Gastrocnemius medialis (tissue), 4 donors: ENCODE measurements around the gene CXCL5. TPM values are rescaled to one million over a fixed set of nuclear protein-coding genes. Genes with fewer than 3 reads are reported as not detected.

Source experiments
- ATAC-seq, 2 donors: fragments of 150-250 bp; one replicate each; pipeline ENCODE4 v1.9.1; 2016
- DNase-seq, 2 donors: peaks; one replicate each; pipeline ENCODE4 v3.0.0-alpha.2; 2019
- H3K27ac ChIP-seq, 4 donors: fragments of 200-600 bp; sonication (generic); 1 replicate in 1 of 4; 2 replicates in 3 of 4; pipeline ENCODE4 v1.5.1; 2016 to 2018; ENCODE audit warnings: mild to moderate bottlenecking in 2 of 4, moderate library complexity in 1 of 4
- H3K27me3 ChIP-seq, 3 donors: fragments of 200-600 bp; sonication (generic) in 2 of 3; 1 replicate in 1 of 3; 2 replicates in 2 of 3; pipeline versions ENCODE4 v1.5.1 to v1.6.0; 2016 to 2019; ENCODE audit warnings: mild to moderate bottlenecking in 1 of 3, moderate library complexity in 1 of 3
- H3K36me3 ChIP-seq, 2 donors: fragments of 200-600 bp; sonication (generic) in 1 of 2; one replicate each; pipeline ENCODE4 v1.5.1; 2017 to 2018
- H3K4me1 ChIP-seq, 2 donors: fragments of 200-600 bp; sonication (generic) in 1 of 2; one replicate each; pipeline ENCODE4 v1.5.1; 2016 to 2017; ENCODE audit warnings: mild to moderate bottlenecking in 2 of 2
- H3K4me3 ChIP-seq, 4 donors: fragments of 200-600 bp; sonication (generic) in 3 of 4; 1 replicate in 1 of 4; 2 replicates in 3 of 4; pipeline ENCODE4 v1.5.1; 2016 to 2019; ENCODE audit warnings: mild to moderate bottlenecking in 2 of 4
- H3K9me3 ChIP-seq, 3 donors: fragments of 200-600 bp; sonication (generic) in 2 of 3; 1 replicate in 1 of 3; 2 replicates in 2 of 3; pipeline ENCODE4 v1.5.1; 2016 to 2019
- CTCF ChIP-seq, 5 experiments: fragments of 450-650 bp in 3 of 5; fragments of 200-600 bp in 2 of 5; sonication (generic) in 2 of 5; IDR thresholded peaks in 4 of 5; conservative IDR thresholded peaks in 1 of 5; 1 replicate in 4 of 5; 2 replicates in 1 of 5; pipeline ENCODE4 v1.5.1; 2016 to 2019; ENCODE audit warnings: antibody characterized with exemption in 5 of 5, mild to moderate bottlenecking in 3 of 5, moderate library complexity in 3 of 5
- POLR2A ChIP-seq, 2 donors: fragments of 450-650 bp; IDR thresholded peaks; one replicate each; pipeline ENCODE4 v1.6.1; 2017; ENCODE audit warnings: antibody characterized with exemption in 2 of 2, mild to moderate bottlenecking in 2 of 2, moderate library complexity in 2 of 2
- in situ Hi-C, 4 donors: fragments of 200-750 bp; cut with MboI; loops; one replicate each; pipeline versions ENCODE4 v1.15.0 to v1.8.0; 2017; ENCODE audit warnings: low sequenced_read_pairs in 4 of 4
- intact Hi-C: fragments of 100-400 bp; cut with DNase I; formaldehyde crosslinking; loops from one replicate; pipeline ENCODE4 v1.15.1; 2023; ENCODE audit warnings: low total_unique reads
- total RNA-seq, 4 donors: library from RNA; depleted of rRNA; stranded (reverse); fragments of >200 nt; gene quantifications; one replicate each; pipeline versions ENCODE4 v1.1.0 to v1.2.3, GENCODE V29; 2016

CXCL5 gene
- total RNA-seq, 4 donors from 2014 or later = 0.18 TPM; not detected in 3

GRCh38 chr4:74032064-74032463, 33.6 kb upstream of the CXCL5 start:
- no peak for ATAC-seq

GRCh38 chr4:74031576-74031975, 33.1 kb upstream of the CXCL5 start:
- DNase-seq (no peak), ATAC-seq (no peak)
- in situ Hi-C loops = no loop called here
- intact Hi-C loops = loop anchor here (10.0 kb wide), 1 partner anchor 367 kb away; no protein-coding TSS in a partner anchor
- peaks cover 0 to 7% (median 0%) of the 10 kb centered on the region in 3 donors for H3K27me3 ChIP-seq
- H3K36me3 ChIP-seq = no peaks in the 10 kb centered on the region
- no peaks in the 10 kb centered on the region for H3K9me3 ChIP-seq
- TF ChIP-seq CTCF (IDR thresholded peaks at IDR 0.05 in 4 of 5, conservative IDR thresholded peaks at IDR 0.05 in 1 of 5) = no peak
- no peak for TF ChIP-seq POLR2A (IDR thresholded peaks at IDR 0.05)
- H3K27ac ChIP-seq = no peak overlapping the region
- H3K4me1 ChIP-seq = no peaks in the 10 kb centered on the region
- H3K4me3 ChIP-seq = no peak overlapping the region

More at GRCh38 chr4:74032064-74032463, 33.6 kb upstream of the CXCL5 start:
- DNase-seq = no peak
- in situ Hi-C loops = no loop called here
- H3K9me3 ChIP-seq = no peaks in the 10 kb centered on the region
- no peaks in the 10 kb centered on the region for H3K4me1 ChIP-seq
- no peak for TF ChIP-seq CTCF (IDR thresholded peaks at IDR 0.05 in 4 of 5, conservative IDR thresholded peaks at IDR 0.05 in 1 of 5)
- TF ChIP-seq POLR2A (IDR thresholded peaks at IDR 0.05) = no peak
- no peak overlapping the region for H3K27ac ChIP-seq
- H3K27me3 ChIP-seq = peaks cover 0 to 7% (median 0%) of the 10 kb centered on the region in 3 donors
- H3K36me3 ChIP-seq = no peaks in the 10 kb centered on the region
- H3K4me3 ChIP-seq = no peak overlapping the region
- intact Hi-C loops = loop anchor here (10.0 kb wide), 1 partner anchor 367 kb away; no protein-coding TSS in a partner anchor

- no peak for TF ChIP-seq POLR2A (IDR thresholded peaks at IDR 0.05)
- DNase-seq (no peak), ATAC-seq (no peak)
- Histone ChIP-seq H3K4me3 (no peak overlapping the region), H3K27ac (no peak overlapping the region), H3K9me3 (no peaks in the 10 kb centered on the region), H3K4me1 (no peaks in the 10 kb centered on the region), H3K27me3 (no peaks in the 10 kb centered on the region), H3K36me3 (no peaks in the 10 kb centered on the region)
- in situ Hi-C loops (no loop called here), intact Hi-C loops (loop anchor here (10.0 kb wide), 1 partner anchor 365 kb away; no protein-coding TSS in a partner anchor)
Observed at GRCh38 chr4:74030285-74030684, 31.8 kb upstream of the CXCL5 start.

- no peak for ATAC-seq
- no peak overlapping the region for H3K27ac ChIP-seq
- no peaks in the 10 kb centered on the region for H3K4me1 ChIP-seq
- no peaks in the 10 kb centered on the region for H3K27me3 ChIP-seq
- DNase-seq = no peak
- intact Hi-C loops (no loop called here), in situ Hi-C loops (no loop called here)
- H3K36me3 ChIP-seq = no peaks in the 10 kb centered on the region
- H3K4me3 ChIP-seq = no peak overlapping the region
- H3K9me3 ChIP-seq = no peaks in the 10 kb centered on the region
- no peak for TF ChIP-seq POLR2A (IDR thresholded peaks at IDR 0.05)
- TF ChIP-seq CTCF (IDR thresholded peaks at IDR 0.05 in 4 of 5, conservative IDR thresholded peaks at IDR 0.05 in 1 of 5) = no peak
Observed at GRCh38 chr4:74028504-74028903, 30.0 kb upstream of the CXCL5 start.

GRCh38 chr4:74023709-74024108, 25.2 kb upstream of the CXCL5 start:
- Histone ChIP-seq H3K27me3 (no peaks in the 10 kb centered on the region), H3K9me3 (no peaks in the 10 kb centered on the region), H3K36me3 (no peaks in the 10 kb centered on the region), H3K27ac (no peak overlapping the region), H3K4me1 (no peaks in the 10 kb centered on the region), H3K4me3 (no peak overlapping the region)
- intact Hi-C loops = no loop called here
- DNase-seq (no peak), ATAC-seq (no peak)
- in situ Hi-C loops = no loop called here
- TF ChIP-seq POLR2A (IDR thresholded peaks at IDR 0.05) = no peak
- no peak for TF ChIP-seq CTCF (IDR thresholded peaks at IDR 0.05 in 4 of 5, conservative IDR thresholded peaks at IDR 0.05 in 1 of 5)
